CD4-positive, alpha-beta memory T cell (primary cell): Measurements from ENCODE around the gene MEI4. TPM values are rescaled to one million over a fixed set of nuclear protein-coding genes. Genes with fewer than 3 reads are reported as not detected.
"Not testable (repeated sequence)": the region's sequence is repeated elsewhere in the genome, so short reads cannot be mapped to it uniquely, and the experiment has no call there.

Experiments used
- CTCF ChIA-PET: fragments of 350-600 bp; sonication (Branson Sonifier 250); formaldehyde crosslinking; loops from one replicate; lab custom pipeline; 2021; ENCODE audit warnings: inconsistent platforms; ENCODE audit not compliant: partially characterized antibody; lab: Charles Lee
- POLR2A ChIA-PET: fragments of 350-600 bp; sonication (Branson Sonifier 250); formaldehyde crosslinking; loops from one replicate; lab custom pipeline; 2021; ENCODE audit not compliant: partially characterized antibody; lab: Charles Lee
- DNase-seq, 5 donors: peaks; one replicate each; pipeline versions ENCODE4 v3.0.0 to v3.0.0-alpha.2; 2020 to 2022; ENCODE audit warnings: mixed read lengths in 1 of 5
- H3K27ac ChIP-seq: one replicate; pipeline ENCODE4 v1.7.0; 2013; ENCODE audit warnings: low read depth, low read length
- H3K27me3 ChIP-seq: 2 replicates; pipeline ENCODE4 v1.7.0; 2013; ENCODE audit warnings: mild to moderate bottlenecking, low read length, moderate library complexity; ENCODE audit not compliant: insufficient read depth
- H3K36me3 ChIP-seq: 2 replicates; pipeline ENCODE4 v1.7.0; 2013; ENCODE audit warnings: mild to moderate bottlenecking, low read length, moderate library complexity; ENCODE audit not compliant: insufficient read depth
- H3K4me1 ChIP-seq: 2 replicates; pipeline ENCODE4 v1.7.0; 2013; ENCODE audit warnings: mild to moderate bottlenecking, low read length, moderate library complexity; ENCODE audit not compliant: insufficient read depth
- H3K4me3 ChIP-seq, 2 donors: one replicate each; pipeline ENCODE4 v1.7.0; 2013; ENCODE audit warnings: low read length in 2 of 2, mild to moderate bottlenecking in 1 of 2
- H3K9me3 ChIP-seq, 2 donors: one replicate each; pipeline ENCODE4 v1.7.0; 2013; ENCODE audit warnings: low read length in 2 of 2, control low read depth in 1 of 2; ENCODE audit not compliant: control insufficient read depth in 1 of 2
- H3K27ac Mint-ChIP-seq, 7 donors: one replicate each; pipeline ENCODE4 v1.8.0; 2020 to 2021; ENCODE audit warnings: mixed read lengths in 7 of 7, mild to moderate bottlenecking in 6 of 7, inconsistent platforms in 3 of 7, moderate library complexity in 3 of 7
- H3K27me3 Mint-ChIP-seq, 2 donors: one replicate each; pipeline ENCODE4 v1.8.0; 2020 to 2021; ENCODE audit warnings: mixed read lengths in 2 of 2
- H3K36me3 Mint-ChIP-seq, 2 donors: one replicate each; pipeline ENCODE4 v1.8.0; 2020 to 2021; ENCODE audit warnings: mixed read lengths in 2 of 2, inconsistent platforms in 1 of 2, mild to moderate bottlenecking in 1 of 2
- H3K4me1 Mint-ChIP-seq, 4 donors: one replicate each; pipeline ENCODE4 v1.8.0; 2020 to 2021; ENCODE audit warnings: mixed read lengths in 4 of 4, mild to moderate bottlenecking in 1 of 4
- H3K4me3 Mint-ChIP-seq, 8 donors: one replicate each; pipeline ENCODE4 v1.8.0; 2020 to 2021; ENCODE audit warnings: mixed read lengths in 8 of 8, mild to moderate bottlenecking in 7 of 8, moderate library complexity in 6 of 8, inconsistent platforms in 3 of 8
- H3K9me3 Mint-ChIP-seq, 8 donors: one replicate each; pipeline ENCODE4 v1.8.0; 2020 to 2021; ENCODE audit warnings: mixed read lengths in 8 of 8, mild to moderate bottlenecking in 5 of 8, inconsistent platforms in 3 of 8, moderate library complexity in 1 of 8
- intact Hi-C: fragments of 100-400 bp; cut with micrococcal nuclease; formaldehyde crosslinking; loops from one replicate; pipeline ENCODE4 v1.15.1; 2023
- polyA plus RNA-seq, 2 donors: library from polyadenylated mRNA; unstranded; fragments of 300-500 nt; fragmentation: Illumina TruSeq; gene quantifications; one replicate each; pipeline ENCODE4 v1.2.3, GENCODE V29; 2021
- total RNA-seq, 2 experiments: library from RNA; stranded (reverse); gene quantifications; one replicate each; pipeline ENCODE4 v1.2.3, GENCODE V29; 2021

Gene MEI4
- total and polyA plus RNA-seq, 4 experiments from 2014 or later, result not detected

DNA sequence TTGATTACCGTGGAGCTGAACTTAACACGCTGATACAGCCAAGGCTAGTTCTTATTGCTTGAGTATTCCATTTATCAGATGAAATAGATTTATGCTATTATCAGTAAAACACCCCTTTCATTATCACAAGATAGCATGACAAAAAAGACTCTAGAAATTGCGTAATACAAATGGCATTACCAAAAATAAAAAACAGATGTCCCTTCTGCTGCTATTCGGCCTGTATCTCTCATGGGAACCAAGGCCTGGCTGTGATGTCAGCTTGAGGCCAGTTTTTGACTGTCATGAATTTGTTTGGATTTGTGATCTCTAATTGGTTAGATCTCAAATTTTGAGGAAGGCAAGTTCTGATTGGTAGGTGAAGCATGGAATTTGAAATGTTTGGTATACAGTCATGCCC, 25.2 kb downstream of the MEI4 start:
- DNase-seq, result no peak
- H3K4me3 ChIP-seq, result no peak overlapping the region
- no peaks in the 10 kb centered on the region for H3K9me3 ChIP-seq
- H3K27ac ChIP-seq, result no peak overlapping the region
- H3K27ac Mint-ChIP-seq, result no peak overlapping the region
- H3K9me3 Mint-ChIP-seq, result peaks cover 0 to 3% (median 2%) of the 10 kb centered on the region in 8 donors
- no peaks in the 10 kb centered on the region for H3K36me3 ChIP-seq
- H3K4me1 ChIP-seq, result no peaks in the 10 kb centered on the region
- H3K4me1 Mint-ChIP-seq, result no peaks in the 10 kb centered on the region
- no peak overlapping the region for H3K4me3 Mint-ChIP-seq
- H3K27me3 Mint-ChIP-seq, result no peaks in the 10 kb centered on the region
- POLR2A ChIA-PET, result no interaction called here
- H3K36me3 Mint-ChIP-seq, result no peaks in the 10 kb centered on the region
- CTCF ChIA-PET, result no interaction called here
- H3K27me3 ChIP-seq, result no peaks in the 10 kb centered on the region
- intact Hi-C loops, result no loop called here

DNA sequence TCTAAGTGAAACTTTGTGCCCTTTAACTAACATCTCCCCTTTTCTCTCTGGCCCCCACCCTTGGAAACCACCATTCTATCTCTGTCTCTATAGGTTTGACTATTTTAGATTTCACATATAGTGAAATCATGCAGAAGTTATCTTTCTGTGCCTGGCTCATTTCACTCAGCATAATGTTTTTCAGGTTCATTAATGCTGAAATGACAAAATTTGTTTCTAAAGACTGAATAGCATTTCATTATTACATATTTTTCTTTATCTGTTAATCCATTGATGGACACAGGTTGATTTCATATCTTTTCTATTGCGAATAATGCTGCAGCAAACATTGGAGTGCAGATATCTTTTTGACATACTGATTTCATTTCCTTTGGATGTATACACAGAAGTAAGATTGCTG, 30.7 kb downstream of the MEI4 start:
- Histone ChIP-seq H3K4me1 (no peaks in the 10 kb centered on the region), H3K4me3 (no peak overlapping the region), H3K36me3 (no peaks in the 10 kb centered on the region), H3K27ac (no peak overlapping the region), H3K9me3 (no peaks in the 10 kb centered on the region), H3K27me3 (no peaks in the 10 kb centered on the region)
- Mint-ChIP-seq H3K36me3 (no peaks in the 10 kb centered on the region), H3K27ac (no peak overlapping the region), H3K9me3 (peaks cover 0 to 5% (median 3%) of the 10 kb centered on the region in 8 donors), H3K4me1 (no peaks in the 10 kb centered on the region), H3K27me3 (no peaks in the 10 kb centered on the region), H3K4me3 (no peak overlapping the region)
- CTCF ChIA-PET, result no interaction called here
- DNase-seq, result no peak
- intact Hi-C loops, result no loop called here
- POLR2A ChIA-PET, result no interaction called here

DNA sequence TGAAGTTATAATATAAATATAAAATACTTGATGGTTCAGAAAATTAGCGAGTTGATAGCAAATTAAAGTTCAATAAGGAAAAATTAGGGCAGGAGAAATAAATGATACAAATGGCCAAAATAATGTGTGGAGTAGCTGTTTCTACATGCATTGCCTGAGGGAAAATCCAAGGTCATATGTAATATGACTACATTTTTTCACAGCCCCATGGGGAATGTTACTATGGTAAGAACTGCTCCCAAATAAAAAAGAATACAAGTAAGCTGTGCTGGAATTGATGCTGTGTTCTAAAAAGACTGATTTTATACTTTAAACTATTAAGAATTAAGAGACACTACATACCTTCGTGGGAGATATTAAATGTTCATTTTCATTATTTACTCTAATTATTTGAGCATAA, 34.1 kb downstream of the MEI4 start:
- Histone ChIP-seq H3K36me3 (no peaks in the 10 kb centered on the region), H3K27ac (no peak overlapping the region), H3K4me3 (no peak overlapping the region), H3K9me3 (no peaks in the 10 kb centered on the region), H3K4me1 (no peaks in the 10 kb centered on the region), H3K27me3 (no peaks in the 10 kb centered on the region)
- intact Hi-C loops, result no loop called here
- no peaks in the 10 kb centered on the region for H3K4me1 Mint-ChIP-seq
- no peak overlapping the region for H3K4me3 Mint-ChIP-seq
- H3K9me3 Mint-ChIP-seq, result peaks cover 0 to 4% (median 0%) of the 10 kb centered on the region in 8 donors
- ChIA-PET POLR2A (no interaction called here), CTCF (no interaction called here)
- DNase-seq, result no peak
- no peaks in the 10 kb centered on the region for H3K36me3 Mint-ChIP-seq
- H3K27me3 Mint-ChIP-seq, result no peaks in the 10 kb centered on the region
- H3K27ac Mint-ChIP-seq, result no peak overlapping the region

DNA sequence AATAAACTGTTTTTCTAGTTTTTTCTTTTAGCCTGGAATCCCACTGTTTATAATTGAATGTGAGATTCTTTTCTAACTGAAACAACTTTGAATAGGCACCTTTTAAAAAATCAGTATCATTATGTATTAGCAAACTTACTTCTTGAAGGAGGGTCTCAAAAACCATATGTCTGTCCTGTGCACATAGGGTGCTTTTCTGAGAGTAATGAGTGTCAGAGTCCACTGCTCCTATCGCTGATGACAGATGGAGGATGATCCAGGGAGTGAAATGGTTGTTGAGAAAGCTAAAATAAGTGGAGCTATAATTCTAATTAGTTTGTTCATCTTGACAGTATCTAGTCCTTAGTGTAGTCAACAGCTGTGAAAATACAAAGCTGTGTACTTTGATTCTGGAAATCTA, 35.8 kb downstream of the MEI4 start:
- Mint-ChIP-seq H3K4me3 (no peak overlapping the region), H3K27me3 (no peaks in the 10 kb centered on the region), H3K27ac (no peak overlapping the region), H3K4me1 (no peaks in the 10 kb centered on the region), H3K9me3 (peaks cover 0 to 3% (median 0%) of the 10 kb centered on the region in 8 donors), H3K36me3 (no peaks in the 10 kb centered on the region)
- no peak for DNase-seq
- H3K36me3 ChIP-seq, result no peaks in the 10 kb centered on the region
- no peaks in the 10 kb centered on the region for H3K4me1 ChIP-seq
- H3K27me3 ChIP-seq, result no peaks in the 10 kb centered on the region
- ChIA-PET POLR2A (no interaction called here), CTCF (no interaction called here)
- H3K9me3 ChIP-seq, result no peaks in the 10 kb centered on the region
- H3K27ac ChIP-seq, result no peak overlapping the region
- intact Hi-C loops, result no loop called here
- H3K4me3 ChIP-seq, result no peak overlapping the region

DNA sequence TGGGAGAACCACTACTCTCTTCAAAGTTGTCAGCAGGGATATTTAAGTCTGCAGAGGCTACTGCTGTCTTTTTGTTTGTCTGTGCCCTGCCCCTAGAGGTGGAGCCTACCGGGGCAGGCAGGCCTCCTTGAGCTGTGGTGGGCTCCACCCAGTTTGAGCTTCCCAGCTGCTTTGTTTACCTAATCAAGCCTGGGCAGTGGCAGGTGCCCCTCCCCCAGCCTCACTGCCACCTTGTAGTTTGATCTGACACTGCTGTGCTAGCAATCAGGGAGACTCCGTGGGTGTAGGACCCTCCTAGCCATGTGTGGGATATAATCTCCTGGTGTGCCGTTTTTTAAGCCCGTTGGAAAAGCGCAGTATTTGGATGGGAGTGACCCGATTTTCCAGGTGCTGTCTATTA, 47.3 kb downstream of the MEI4 start:
- H3K27ac Mint-ChIP-seq, H3K9me3 ChIP-seq, CTCF ChIA-PET, H3K27ac ChIP-seq, H3K4me3 Mint-ChIP-seq, H3K27me3 ChIP-seq, H3K27me3 Mint-ChIP-seq, H3K4me3 ChIP-seq, DNase-seq, H3K4me1 ChIP-seq, H3K4me1 Mint-ChIP-seq, intact Hi-C loops, POLR2A ChIA-PET, H3K36me3 ChIP-seq, H3K36me3 Mint-ChIP-seq: not testable (repeated sequence)
- peaks cover 0 to 20% (median 7%) of the 10 kb centered on the region in 8 donors for H3K9me3 Mint-ChIP-seq

DNA sequence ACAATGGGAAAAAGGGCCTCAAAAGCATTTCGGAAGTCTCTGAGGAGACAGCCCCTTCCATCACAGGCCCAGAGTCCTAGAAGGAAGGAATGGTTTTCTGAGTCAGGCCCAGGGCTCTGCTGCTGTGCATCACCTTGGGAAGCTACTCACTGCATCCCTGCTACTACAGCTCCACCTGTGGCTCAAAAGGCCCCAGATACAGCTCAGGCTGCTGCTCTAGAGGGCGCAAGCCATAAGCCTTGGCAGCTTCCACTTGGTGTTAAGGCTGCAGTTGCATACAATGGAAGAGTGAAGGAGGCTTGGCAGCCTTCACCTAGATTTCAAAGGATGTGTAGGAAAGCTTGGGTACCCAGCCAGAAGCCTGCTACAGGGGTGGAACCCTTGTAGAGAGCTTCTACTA, 54.8 kb downstream of the MEI4 start:
- Histone ChIP-seq H3K4me3 (no peak overlapping the region), H3K9me3 (peaks cover 0 to 4% of the 10 kb centered on the region in 2 donors), H3K27me3 (no peaks in the 10 kb centered on the region), H3K36me3 (no peaks in the 10 kb centered on the region), H3K27ac (no peak overlapping the region), H3K4me1 (no peaks in the 10 kb centered on the region)
- no peak overlapping the region for H3K4me3 Mint-ChIP-seq
- peaks cover 0 to 1% of the 10 kb centered on the region in 2 donors for H3K36me3 Mint-ChIP-seq
- H3K27ac Mint-ChIP-seq, result no peak overlapping the region
- H3K27me3 Mint-ChIP-seq, result no peaks in the 10 kb centered on the region
- ChIA-PET CTCF (no interaction called here), POLR2A (no interaction called here)
- intact Hi-C loops, result no loop called here
- no peak for DNase-seq
- peaks cover 7 to 35% (median 20%) of the 10 kb centered on the region in 8 donors for H3K9me3 Mint-ChIP-seq
- H3K4me1 Mint-ChIP-seq, result no peaks in the 10 kb centered on the region

DNA sequence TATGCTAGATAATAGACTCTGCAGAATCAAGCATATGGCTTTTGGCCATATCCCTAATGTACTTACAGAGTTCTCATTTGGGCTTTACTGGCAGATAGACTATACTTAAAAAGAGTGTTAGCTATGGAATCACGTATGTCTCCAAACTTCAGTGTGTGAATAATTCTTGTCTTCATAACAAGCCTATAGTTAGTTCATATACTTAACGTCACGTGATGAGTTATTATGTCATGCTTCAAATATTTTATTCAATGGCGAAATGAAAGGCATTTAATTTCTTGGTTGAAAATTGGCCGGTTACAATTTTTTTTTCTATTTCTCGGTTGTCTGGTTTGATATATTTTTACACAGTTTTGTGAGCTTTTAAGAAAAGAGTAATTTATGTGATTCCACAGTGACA, 62.7 kb downstream of the MEI4 start:
- no peaks in the 10 kb centered on the region for H3K4me1 ChIP-seq
- H3K27me3 Mint-ChIP-seq, result no peaks in the 10 kb centered on the region
- ChIA-PET POLR2A (no interaction called here), CTCF (no interaction called here)
- H3K27ac ChIP-seq, result no peak overlapping the region
- H3K27me3 ChIP-seq, result no peaks in the 10 kb centered on the region
- H3K4me3 ChIP-seq, result no peak overlapping the region
- H3K9me3 Mint-ChIP-seq, result peaks cover 0 to 9% (median 1%) of the 10 kb centered on the region in 8 donors
- no peak overlapping the region for H3K27ac Mint-ChIP-seq
- intact Hi-C loops, result no loop called here
- no peaks in the 10 kb centered on the region for H3K9me3 ChIP-seq
- no peak overlapping the region for H3K4me3 Mint-ChIP-seq
- no peaks in the 10 kb centered on the region for H3K36me3 Mint-ChIP-seq
- H3K4me1 Mint-ChIP-seq, result no peaks in the 10 kb centered on the region
- H3K36me3 ChIP-seq, result no peaks in the 10 kb centered on the region
- DNase-seq, result no peak

DNA sequence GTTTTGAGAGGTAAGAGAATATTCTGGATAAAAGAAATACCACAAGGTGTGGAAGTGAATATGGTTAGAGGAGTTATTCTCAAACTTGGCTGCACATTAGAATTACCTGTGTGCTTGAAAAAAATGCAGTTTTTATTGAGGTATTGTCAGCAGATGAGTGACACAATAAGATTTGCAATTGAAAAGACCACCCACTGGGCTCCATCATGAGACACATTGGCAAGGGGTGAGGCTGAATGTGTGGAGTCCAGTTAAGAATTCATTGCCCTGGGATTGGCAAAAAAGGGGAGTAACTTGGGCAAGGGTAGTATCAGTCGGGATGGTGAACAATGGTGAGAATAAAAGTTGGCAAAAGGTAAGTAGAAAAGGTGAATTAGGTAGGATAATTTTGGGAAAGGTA, 63.5 kb downstream of the MEI4 start:
- Mint-ChIP-seq H3K9me3 (peaks cover 0 to 9% (median 1%) of the 10 kb centered on the region in 8 donors), H3K27me3 (no peaks in the 10 kb centered on the region), H3K27ac (no peak overlapping the region), H3K4me1 (no peaks in the 10 kb centered on the region), H3K4me3 (no peak overlapping the region), H3K36me3 (no peaks in the 10 kb centered on the region)
- DNase-seq, result no peak
- Histone ChIP-seq H3K27ac (no peak overlapping the region), H3K4me1 (no peaks in the 10 kb centered on the region), H3K36me3 (no peaks in the 10 kb centered on the region), H3K9me3 (no peaks in the 10 kb centered on the region), H3K4me3 (no peak overlapping the region), H3K27me3 (no peaks in the 10 kb centered on the region)
- ChIA-PET POLR2A (no interaction called here), CTCF (no interaction called here)
- intact Hi-C loops, result no loop called here
